HG03439 (cell line): ENCODE results near the gene CANT1.

Source experiments
- ATAC-seq: cut with Tn5 transposase; IDR thresholded peaks from one replicate; pipeline ENCODE4 v1.9.1; 2021; ENCODE audit warnings: mild to moderate bottlenecking, moderate library complexity; ENCODE audit not compliant: unreplicated experiment

CANT1 gene

GRCh38 chr17:79011451-79012147 is 2.0 kb upstream of the CANT1 start:
- no peak for ATAC-seq

GRCh38 chr17:79010304-79010646 is 711 bp upstream of the CANT1 start:
- ATAC-seq, result no peak

GRCh38 chr17:79008666-79009387 is 737 bp downstream of the CANT1 start:
- no peak for ATAC-seq

DNA sequence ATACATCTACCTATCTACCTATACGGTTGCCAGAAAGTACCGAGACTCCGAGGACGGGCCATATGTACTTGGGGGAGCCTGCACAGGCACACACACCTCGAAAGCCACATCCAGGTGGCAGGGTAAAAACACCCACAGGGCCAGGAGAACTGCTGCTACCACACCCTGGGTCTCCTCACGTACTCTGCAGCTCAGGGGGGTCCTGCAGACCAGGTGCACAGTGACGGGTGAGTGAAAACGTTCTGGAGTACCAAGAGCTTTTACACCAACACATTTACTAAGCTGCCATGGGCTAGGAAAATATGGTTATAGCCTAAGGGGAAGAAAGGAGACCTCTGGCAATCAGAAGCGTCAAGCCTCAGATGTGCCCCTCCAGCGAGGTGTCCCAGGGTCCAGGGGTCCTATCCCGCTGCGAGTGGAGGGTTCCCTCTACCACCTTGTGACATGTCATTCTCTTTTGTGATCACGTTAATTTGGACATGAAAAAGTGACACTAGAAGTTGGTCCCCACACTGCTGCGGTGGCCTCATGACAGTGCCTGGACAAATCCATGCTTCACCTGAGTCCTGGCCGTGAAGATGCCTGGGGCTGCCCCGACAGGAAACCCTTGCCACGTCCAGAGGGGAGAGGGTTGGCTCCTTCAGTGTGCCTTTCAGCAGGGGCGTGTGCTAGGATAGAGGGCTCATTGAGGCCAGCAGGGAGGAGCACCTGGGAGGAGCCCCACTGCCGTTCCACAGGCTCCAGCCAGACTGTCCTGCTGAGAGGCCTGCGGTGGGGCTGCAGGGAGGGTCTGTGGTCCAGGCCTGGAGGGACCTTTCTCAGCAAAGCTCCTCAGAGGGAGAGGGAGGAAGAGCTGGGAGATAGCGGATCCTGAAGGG is 1.8 kb downstream of the CANT1 start:
- no peak for ATAC-seq

DNA sequence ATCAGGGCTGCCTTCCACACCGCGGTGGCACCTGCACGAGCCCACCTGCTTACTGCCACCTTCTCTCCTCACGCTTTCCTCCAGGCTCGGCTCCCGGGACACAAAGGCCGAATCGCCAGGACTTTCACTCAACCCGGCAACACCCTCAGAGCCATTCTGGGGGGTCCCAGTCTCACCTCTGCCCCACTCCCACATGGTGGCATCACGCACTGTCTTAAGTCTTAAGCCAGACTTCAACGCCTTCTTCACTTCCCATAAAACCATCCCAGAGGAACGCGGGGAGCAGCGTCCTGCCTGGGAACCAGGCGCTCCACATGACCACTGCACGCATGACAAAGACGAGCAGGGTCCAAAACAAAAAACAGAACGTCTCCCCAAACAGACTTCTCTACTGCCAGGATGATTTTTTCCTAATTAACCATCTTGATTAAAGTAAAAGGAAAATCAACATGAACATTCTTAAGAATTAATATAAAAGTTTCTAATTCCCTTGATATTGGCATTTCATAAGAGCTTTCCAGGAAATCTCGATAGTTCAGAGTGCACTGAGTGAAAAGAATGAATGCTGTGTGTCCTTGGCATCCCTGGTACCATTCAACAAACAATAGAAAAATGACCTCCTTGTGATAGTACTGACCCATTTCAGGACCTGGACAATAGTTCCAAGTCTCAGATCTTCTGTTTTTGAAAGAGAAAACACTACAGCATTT is 2.6 kb downstream of the CANT1 start:
- no peak for ATAC-seq

- ATAC-seq, result no peak
Measured at GRCh38 chr17:79006046-79006445, 3.5 kb downstream of the CANT1 start.

DNA sequence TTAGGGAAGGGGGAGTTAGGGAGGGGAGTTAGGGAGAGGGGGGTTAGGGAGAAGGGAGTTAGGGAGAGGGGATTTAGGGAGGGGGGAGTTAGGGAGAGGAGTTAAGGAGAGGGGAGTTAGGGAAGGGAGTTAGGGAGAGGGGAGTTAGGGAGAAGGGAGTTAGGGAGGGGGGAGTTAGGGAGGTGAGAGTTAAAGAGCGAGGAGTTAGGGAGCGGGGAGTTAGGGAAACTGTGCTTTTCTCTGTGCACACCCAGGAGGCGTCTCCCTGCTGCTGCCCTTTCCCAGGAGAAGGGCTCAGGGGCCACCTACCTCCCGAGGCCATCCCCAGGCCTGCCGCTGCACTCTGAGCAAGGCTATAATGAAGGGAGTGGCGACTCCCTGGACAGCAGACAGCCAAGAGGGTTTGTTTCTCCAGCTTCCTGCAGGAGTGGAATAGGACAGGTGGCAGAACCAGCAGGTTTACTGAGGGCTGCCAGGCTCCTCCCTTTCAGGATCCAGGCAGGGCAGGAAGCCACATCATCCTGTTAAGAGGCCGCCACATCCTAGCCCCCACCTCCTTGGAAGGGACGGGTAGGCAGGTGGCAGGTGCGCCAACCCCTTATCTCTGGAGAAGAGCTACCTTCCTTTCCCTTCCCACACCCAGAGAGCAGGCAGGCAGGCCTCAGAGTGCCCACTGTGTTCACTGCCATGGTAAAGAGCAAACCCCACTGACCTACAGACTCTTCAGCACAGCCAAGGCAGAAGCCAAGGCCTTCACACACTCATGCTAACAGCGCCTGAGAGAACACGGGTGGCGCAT is 4.3 kb downstream of the CANT1 start:
- no peak for ATAC-seq

GRCh38 chr17:79003661-79004411 is 5.7 kb downstream of the CANT1 start:
- ATAC-seq, result no peak

GRCh38 chr17:79002796-79003593 is 6.6 kb downstream of the CANT1 start:
- ATAC-seq, result no peak

GRCh38 chr17:79002291-79002690 is 7.3 kb downstream of the CANT1 start:
- no peak for ATAC-seq

- no peak for ATAC-seq
Measured at GRCh38 chr17:79001190-79002020, 8.2 kb downstream of the CANT1 start.

DNA sequence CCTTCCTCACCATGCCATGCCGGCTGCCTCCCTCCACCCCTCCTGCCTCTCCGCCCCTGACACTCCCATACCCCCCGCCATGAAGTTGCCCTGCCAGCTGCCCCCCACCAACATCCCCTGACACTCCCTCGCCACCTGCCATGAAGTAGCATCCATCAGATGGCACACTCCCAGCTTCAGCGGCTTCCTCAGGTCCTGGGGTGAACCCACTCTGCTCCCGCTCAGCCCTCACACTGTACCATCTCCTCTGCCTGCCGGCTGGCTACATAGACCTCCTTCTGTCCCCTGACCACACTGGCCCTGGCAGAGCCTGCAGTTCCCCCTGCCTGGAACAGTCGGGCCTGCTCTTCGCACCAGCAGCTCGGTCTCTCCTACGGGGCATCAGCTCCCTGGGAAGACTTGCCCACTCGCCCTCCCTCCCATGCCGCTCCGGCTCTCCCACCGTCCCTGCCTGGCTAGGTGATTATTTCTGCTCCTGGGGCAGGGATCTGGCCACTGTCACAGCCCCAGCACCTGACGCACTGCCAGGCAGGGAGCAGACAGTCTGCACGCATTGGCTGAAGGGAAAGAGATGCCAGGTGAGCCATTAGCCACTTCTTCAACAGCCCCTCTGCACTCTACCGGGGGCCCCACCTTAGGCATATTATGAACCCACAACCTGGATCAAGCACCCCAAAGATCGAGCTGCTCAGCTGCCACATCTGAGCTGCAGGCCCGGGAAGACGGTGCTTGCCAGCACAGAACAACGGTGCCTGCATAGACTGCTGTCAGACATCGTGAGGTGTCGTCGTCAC is 9.0 kb downstream of the CANT1 start:
- no peak for ATAC-seq

GRCh38 chr17:78999947-79000395 is 9.6 kb downstream of the CANT1 start:
- ATAC-seq, result no peak

- no peak for ATAC-seq
Measured at GRCh38 chr17:78999056-78999768, 10.4 kb downstream of the CANT1 start.

DNA sequence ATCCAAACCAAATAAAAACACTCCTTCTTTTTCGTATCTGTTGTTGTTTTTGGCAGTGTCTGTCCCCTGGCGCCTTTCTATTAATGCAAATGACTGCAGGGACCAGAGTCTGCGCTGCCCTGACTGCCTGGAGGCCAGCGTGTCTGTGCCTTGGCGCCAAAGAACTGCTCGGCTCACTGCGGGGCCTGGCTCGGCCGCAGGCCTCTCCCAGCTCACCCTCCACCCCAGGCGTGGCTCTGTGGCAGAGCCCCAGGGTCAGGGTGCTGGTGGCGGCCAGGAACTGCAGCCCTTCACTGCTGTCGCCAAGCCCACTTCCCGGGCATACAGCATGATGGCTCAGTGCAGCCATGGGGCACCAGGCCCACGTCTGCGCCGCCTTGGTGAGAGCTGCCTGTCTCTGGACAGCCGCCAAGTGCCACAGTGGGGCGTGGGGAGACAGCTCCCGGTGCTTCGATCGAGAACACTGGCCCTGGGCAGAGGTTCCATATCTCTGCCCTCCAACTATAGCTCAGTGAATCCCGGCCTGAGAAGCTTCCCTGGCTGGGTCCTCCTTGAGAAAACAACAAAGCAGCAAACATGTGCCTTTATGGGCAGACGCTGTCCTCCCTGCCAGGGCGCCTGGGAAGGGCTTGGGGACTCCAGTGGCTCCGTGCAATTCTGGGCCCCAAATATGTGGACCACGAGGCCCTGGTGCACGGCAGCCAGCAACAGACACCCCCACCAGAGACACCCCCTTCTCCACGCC is 11.1 kb downstream of the CANT1 start:
- no peak for ATAC-seq

- ATAC-seq, result no peak
Measured at GRCh38 chr17:78997881-78998280, 11.7 kb downstream of the CANT1 start.
